HG03354 (cell line): ENCODE measurements around the gene TUBGCP2.
"Not testable (repeated sequence)": the region's sequence is repeated elsewhere in the genome, so short reads cannot be mapped to it uniquely, and the experiment has no call there.

Source experiments
- ATAC-seq: cut with Tn5 transposase; IDR thresholded peaks from one replicate; pipeline ENCODE4 v1.9.1; 2021; ENCODE audit warnings: mild to moderate bottlenecking; ENCODE audit not compliant: unreplicated experiment, poor library complexity, severe bottlenecking

Gene TUBGCP2

GRCh38 chr10:133237588-133238465, 70.8 kb downstream of the TUBGCP2 start, which contains the start of gene VENTX:
Gene VENTX (plus strand): TSS chr10:133237855. CDS start chr10:133237915, 60 bp downstream.
- ATAC-seq: no peak

GRCh38 chr10:133237241-133237587, 71.5 kb downstream of the TUBGCP2 start:
- ATAC-seq: no peak

GRCh38 chr10:133236401-133237240, 72.1 kb downstream of the TUBGCP2 start:
- no peak for ATAC-seq

- no peak for ATAC-seq
These were observed 72.7 kb downstream of the TUBGCP2 start for GRCh38 chr10:133235932-133236331.

- ATAC-seq: no peak
These were observed 73.3 kb downstream of the TUBGCP2 start for GRCh38 chr10:133235265-133235855.

- ATAC-seq: not testable (repeated sequence)
These were observed 73.9 kb downstream of the TUBGCP2 start for GRCh38 chr10:133234796-133235195.

GRCh38 chr10:133231946-133232574, 76.6 kb downstream of the TUBGCP2 start:
- ATAC-seq: no peak

- no peak for ATAC-seq
These were observed 77.3 kb downstream of the TUBGCP2 start for GRCh38 chr10:133231244-133231945.

GRCh38 chr10:133230387-133231195, 78.1 kb downstream of the TUBGCP2 start:
- no peak for ATAC-seq

GRCh38 chr10:133230044-133230361, 78.7 kb downstream of the TUBGCP2 start, which contains the start of gene UTF1:
Gene UTF1 (plus strand): TSS chr10:133230217. CDS start chr10:133230289, 72 bp downstream.
- no peak for ATAC-seq

- no peak for ATAC-seq
These were observed 79.2 kb downstream of the TUBGCP2 start for GRCh38 chr10:133229265-133230043.
